Measurements from ENCODE around the gene STK10. TPM values are rescaled to one million over a fixed set of nuclear protein-coding genes. Genes with fewer than 3 reads are reported as not detected.
"Not testable (repeated sequence)": the region's sequence is repeated elsewhere in the genome, so short reads cannot be mapped to it uniquely, and the experiment has no call there.

STK10 gene
- total and polyA plus RNA-seq, 8 donors = 6.6 to 86.6 (median 14.8) TPM

DNA sequence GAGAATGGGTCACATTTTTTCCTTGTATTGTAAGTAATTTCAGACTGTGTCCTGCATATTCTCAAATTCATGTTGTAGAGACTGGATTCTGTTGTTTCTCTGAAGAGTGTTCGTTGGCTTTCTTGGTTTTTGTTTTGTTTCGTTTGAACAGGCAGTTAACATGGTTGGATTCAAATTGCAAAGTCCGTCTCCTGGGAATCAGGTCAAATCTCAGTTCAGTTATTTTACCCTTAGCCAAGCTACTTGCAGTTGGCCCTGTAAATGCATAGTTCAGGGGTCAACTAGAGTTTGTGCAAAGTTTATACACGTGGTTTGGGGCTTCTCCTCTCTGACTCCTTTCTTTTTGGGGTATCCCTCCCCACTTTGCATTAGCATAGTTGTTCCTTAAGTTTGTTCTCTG is 159.9 kb downstream of the STK10 start:
- intact Hi-C loops (cut with DNase I; ENCODE audit: low total_unique reads) = no loop called here
- no peak for DNase-seq
- H3K27me3 ChIP-seq = no peaks in the 10 kb centered on the region
- WGBS, 5 donors = 65 to 73% (median 68%) methylated on average over 4 of the region's 4 CpGs
- H3K4me3 ChIP-seq = no peak overlapping the region
- H3K9me3 ChIP-seq = peaks cover 0 to 7% (median 0%) of the 10 kb centered on the region in 4 donors
- H3K27ac ChIP-seq = no peak overlapping the region
- H3K36me3 ChIP-seq = no peaks in the 10 kb centered on the region
- TF ChIP-seq EP300 (IDR thresholded peaks at IDR 0.05) (no peak), POLR2AphosphoS5 (IDR thresholded peaks at IDR 0.05) (no peak), POLR2A (IDR thresholded peaks at IDR 0.05) (no peak)
- TF ChIP-seq, protein P1, sequence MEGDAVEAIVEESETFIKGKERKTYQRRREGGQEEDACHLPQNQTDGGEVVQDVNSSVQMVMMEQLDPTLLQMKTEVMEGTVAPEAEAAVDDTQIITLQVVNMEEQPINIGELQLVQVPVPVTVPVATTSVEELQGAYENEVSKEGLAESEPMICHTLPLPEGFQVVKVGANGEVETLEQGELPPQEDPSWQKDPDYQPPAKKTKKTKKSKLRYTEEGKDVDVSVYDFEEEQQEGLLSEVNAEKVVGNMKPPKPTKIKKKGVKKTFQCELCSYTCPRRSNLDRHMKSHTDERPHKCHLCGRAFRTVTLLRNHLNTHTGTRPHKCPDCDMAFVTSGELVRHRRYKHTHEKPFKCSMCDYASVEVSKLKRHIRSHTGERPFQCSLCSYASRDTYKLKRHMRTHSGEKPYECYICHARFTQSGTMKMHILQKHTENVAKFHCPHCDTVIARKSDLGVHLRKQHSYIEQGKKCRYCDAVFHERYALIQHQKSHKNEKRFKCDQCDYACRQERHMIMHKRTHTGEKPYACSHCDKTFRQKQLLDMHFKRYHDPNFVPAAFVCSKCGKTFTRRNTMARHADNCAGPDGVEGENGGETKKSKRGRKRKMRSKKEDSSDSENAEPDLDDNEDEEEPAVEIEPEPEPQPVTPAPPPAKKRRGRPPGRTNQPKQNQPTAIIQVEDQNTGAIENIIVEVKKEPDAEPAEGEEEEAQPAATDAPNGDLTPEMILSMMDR (IDR thresholded peaks at IDR 0.05) = no peak
- no peaks in the 10 kb centered on the region for H3K4me1 ChIP-seq

DNA sequence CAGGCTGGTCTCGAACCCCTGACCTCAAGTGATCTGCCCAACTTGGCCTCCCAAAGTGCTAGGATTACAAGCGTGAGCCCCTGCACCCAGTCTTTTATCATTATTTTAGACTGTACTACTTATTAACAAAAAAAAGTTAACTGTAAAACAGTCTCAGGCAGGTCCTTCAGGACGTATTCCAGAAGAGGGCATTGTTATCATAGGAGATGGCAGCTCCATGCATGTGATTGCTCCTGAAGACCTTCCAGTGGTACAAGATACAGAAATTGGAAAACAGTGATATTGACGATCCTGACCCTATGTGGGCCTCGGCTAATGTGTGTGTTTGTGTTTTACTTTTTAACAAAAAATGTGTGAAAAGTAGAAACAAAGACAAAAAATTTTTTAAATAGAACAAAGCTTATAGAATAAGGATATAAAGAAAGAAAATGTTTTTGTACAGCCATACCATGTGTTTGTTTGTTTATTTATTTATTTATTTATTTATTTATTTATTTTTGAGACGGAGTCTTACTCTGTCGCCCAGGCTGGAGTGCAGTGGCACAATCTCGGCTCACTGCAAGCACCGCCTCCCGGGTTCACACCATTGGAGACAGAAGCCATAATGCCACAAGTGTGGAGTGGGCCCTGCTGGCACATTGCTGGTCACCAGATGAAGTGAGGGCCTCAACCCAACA is 167.8 kb downstream of the STK10 start:
- H3K4me1 ChIP-seq; intact Hi-C loops (cut with DNase I; ENCODE audit: low total_unique reads); H3K27me3 ChIP-seq; H3K27ac ChIP-seq; DNase-seq; H3K9me3 ChIP-seq; H3K4me3 ChIP-seq; H3K36me3 ChIP-seq: not testable (repeated sequence)
- 81 to 84% (median 82%) methylated on average over 10 of the region's 10 CpGs for WGBS, 5 donors

DNA sequence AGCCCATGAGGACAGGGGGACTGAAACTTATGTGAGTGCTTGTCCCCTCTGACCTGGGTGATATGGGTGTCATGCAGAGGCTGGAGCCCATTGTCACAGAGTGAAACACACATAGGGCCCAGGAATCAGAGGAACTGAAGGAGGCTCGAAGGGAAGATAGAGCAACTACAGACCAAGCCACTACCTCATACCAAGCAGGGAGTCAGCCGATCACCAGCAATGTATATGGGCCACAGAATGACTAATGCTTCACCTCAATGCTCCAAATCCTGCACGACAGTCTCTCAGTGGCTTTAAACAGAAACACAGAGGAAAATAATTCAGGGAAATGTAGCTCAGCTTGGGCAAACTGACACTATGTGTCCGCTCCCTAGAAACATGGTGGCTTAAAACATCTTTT is 172.7 kb downstream of the STK10 start:
- Histone ChIP-seq H3K27me3 (no peaks in the 10 kb centered on the region), H3K4me3 (no peak overlapping the region), H3K36me3 (no peaks in the 10 kb centered on the region), H3K27ac (no peak overlapping the region), H3K9me3 (no peaks in the 10 kb centered on the region), H3K4me1 (no peaks in the 10 kb centered on the region)
- DNase-seq = no peak
- intact Hi-C loops (cut with DNase I; ENCODE audit: low total_unique reads) = no loop called here
- 74 to 92% (median 88%) methylated on average over 4 of the region's 4 CpGs for WGBS, 5 donors
- TF ChIP-seq, protein P1 (IDR thresholded peaks at IDR 0.05) = no peak
- no peak for TF ChIP-seq POLR2A (IDR thresholded peaks at IDR 0.05)
- TF ChIP-seq EP300 (IDR thresholded peaks at IDR 0.05) = no peak
- no peak for TF ChIP-seq POLR2AphosphoS5 (IDR thresholded peaks at IDR 0.05)

DNA sequence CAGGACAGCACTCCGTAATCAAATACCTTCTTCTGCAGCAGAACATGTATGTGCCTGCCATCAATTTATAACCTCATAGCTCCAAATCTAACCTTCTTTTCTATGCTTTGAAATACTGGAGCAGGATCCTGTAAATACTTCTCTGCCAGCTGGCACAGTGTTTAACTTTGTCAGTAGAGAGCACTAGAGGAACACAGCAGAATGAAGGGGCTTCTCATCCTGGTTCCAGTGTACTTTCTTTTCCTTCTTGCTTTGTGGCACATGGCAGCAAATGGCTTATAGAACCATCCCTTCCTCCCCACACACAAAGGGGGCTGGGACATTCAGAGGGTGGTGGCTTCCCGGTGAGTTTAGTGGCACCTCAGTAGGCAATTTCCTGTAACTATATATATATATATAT is 177.7 kb downstream of the STK10 start:
- Histone ChIP-seq H3K27me3 (no peaks in the 10 kb centered on the region), H3K4me1 (peaks cover 7 to 25% (median 12%) of the 10 kb centered on the region in 4 donors), H3K4me3 (no peak overlapping the region), H3K36me3 (no peaks in the 10 kb centered on the region), H3K27ac (no peak overlapping the region), H3K9me3 (no peaks in the 10 kb centered on the region)
- peak in 1 of 2 donors; percentile 57 for DNase-seq
- 43 to 55% (median 47%) methylated on average over 2 of the region's 2 CpGs for WGBS, 5 donors
- TF ChIP-seq POLR2AphosphoS5 (IDR thresholded peaks at IDR 0.05) = no peak
- TF ChIP-seq EP300 (IDR thresholded peaks at IDR 0.05) = no peak
- TF ChIP-seq, protein P1 (IDR thresholded peaks at IDR 0.05) = no peak
- TF ChIP-seq POLR2A (IDR thresholded peaks at IDR 0.05) = no peak
- intact Hi-C loops (cut with DNase I; ENCODE audit: low total_unique reads) = no loop called here

DNA sequence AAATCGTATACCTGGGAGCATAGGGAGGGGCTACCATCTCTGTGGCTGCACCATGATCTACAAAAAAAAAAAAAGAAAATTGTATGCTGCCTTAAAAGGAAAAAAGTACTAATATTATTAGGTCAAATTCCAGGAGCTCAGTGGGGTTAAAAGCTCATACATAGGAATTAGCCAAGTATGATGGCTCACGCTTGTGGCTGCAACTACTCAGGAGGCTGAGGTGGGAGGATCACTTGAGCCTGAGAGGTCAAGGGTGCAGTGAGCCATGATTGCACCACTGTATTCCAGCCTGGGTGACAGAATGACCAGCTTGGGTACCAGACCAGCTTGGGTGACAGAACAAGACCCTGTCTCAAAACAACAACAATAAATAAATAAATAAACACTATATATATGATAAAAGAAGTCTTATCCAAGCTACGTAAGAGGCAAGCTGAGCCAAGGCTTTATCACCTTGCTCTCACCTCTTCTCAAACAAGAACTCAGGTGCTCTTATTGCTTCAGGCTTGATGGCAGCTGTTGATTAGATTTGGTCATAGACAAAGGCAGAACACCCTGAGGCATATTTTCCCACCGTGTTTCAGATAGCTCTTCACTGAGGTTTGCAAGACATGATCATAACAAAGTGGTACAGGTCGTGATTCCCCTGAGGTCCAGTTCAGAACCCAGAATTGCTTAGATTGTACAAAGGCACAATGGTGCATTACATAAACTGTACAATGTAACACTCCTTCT is 178.3 kb downstream of the STK10 start:
- no peak for TF ChIP-seq EP300 (IDR thresholded peaks at IDR 0.05)
- TF ChIP-seq POLR2AphosphoS5 (IDR thresholded peaks at IDR 0.05) = no peak
- no peak for TF ChIP-seq POLR2A (IDR thresholded peaks at IDR 0.05)
- TF ChIP-seq, protein P1 (IDR thresholded peaks at IDR 0.05) = no peak
- no peaks in the 10 kb centered on the region for H3K9me3 ChIP-seq
- intact Hi-C loops (cut with DNase I; ENCODE audit: low total_unique reads) = no loop called here

More for the DNA sequence above, 178.3 kb downstream of the STK10 start:
- DNase-seq = no peak
- Histone ChIP-seq H3K27ac (no peak overlapping the region), H3K4me3 (no peak overlapping the region), H3K4me1 (peaks cover 7 to 31% (median 15%) of the 10 kb centered on the region in 4 donors), H3K36me3 (no peaks in the 10 kb centered on the region), H3K27me3 (no peaks in the 10 kb centered on the region)
- 51 to 65% (median 54%) methylated on average over 5 of the region's 5 CpGs for WGBS, 5 donors

All from stomach (tissue), 9 donors.